ENCODE data around the gene P2RX2.
"Not testable (repeated sequence)": the region's sequence is repeated elsewhere in the genome, so short reads cannot be mapped to it uniquely, and the experiment has no call there.

P2RX2 gene

DNA sequence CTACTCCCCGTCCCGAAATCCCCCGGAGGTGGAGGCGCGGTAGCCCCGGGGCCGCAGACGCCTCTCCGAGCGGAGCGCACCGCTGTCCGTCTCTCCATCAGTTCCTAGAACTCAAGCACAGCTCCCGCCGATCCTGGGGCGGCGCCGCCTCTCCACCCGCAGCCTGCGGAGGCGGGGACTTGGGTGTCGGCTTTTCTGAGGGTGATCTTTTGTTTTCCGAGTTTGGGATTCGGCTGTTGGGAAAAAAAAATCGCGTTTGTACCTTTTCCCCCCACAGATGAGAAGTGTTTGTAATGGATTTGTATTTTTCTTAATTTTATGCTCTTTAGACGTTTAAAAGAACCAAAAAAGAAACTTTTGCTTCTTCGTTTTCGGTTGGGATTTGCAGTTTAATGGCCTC is 34.8 kb upstream of the P2RX2 start:
- DNase-seq (ENCODE audit: low spot score): no peak

DNA sequence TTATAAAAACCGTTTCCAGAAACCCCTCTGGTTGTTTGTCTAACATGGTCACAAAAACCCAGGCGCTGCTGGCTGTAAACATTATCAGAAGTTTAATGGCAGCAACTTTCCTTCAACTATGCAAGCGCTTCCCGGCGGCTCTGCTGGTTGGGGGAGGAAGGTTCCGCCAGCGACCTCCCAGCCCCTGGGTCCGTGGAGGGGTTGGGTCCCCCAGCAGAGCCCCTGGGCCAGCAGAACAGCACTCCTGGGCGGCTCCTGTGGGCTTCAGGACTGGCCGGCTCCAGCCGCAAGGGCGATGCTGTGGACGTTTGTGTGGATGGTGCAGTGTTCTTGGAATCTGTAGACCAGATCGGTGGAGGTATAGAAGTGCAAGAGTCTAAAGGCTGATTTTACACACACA is 34.1 kb upstream of the P2RX2 start:
- no peak for DNase-seq (ENCODE audit: low spot score)

DNA sequence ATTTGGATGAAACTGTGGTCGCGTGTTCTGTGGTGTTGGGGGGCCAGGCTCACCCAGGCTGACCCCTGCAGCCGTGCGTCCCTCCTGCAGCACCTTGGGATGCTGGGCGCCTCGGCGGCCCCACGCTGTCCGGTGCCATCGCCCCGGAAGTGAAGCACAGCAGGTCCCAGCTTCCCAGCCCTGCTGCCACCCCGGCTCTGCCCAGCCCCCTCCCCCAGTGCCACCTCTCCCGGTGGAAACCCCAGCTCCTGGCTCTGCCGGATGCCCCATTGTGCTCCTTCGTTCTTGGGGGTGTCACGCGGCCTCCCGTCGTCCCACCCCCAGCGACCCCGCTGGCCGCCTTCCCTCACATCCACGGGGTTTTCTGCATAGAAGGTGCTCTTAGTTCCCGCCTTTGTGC is 33.4 kb upstream of the P2RX2 start:
- DNase-seq (ENCODE audit: low spot score): no peak

DNA sequence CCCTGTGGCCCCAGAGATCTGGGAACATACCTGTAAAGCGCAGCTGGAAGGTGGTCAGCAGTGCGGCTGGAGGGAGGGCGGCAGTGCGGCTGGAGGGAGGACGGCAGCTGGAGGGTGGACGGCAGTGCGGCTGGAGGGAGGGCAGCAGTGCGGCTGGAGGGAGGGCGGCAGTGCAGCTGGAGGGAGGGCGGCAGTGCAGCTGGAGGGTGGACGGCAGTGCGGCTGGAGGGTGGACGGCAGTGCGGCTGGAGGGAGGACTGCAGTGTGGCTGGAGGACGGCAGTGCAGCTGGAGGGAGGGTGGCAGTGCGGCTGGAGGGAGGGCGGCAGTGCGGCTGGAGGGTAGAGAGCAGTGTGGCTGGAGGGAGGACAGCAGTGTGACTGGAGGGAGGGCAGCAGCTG is 31.6 kb upstream of the P2RX2 start:
- no peak for DNase-seq (ENCODE audit: low spot score)

DNA sequence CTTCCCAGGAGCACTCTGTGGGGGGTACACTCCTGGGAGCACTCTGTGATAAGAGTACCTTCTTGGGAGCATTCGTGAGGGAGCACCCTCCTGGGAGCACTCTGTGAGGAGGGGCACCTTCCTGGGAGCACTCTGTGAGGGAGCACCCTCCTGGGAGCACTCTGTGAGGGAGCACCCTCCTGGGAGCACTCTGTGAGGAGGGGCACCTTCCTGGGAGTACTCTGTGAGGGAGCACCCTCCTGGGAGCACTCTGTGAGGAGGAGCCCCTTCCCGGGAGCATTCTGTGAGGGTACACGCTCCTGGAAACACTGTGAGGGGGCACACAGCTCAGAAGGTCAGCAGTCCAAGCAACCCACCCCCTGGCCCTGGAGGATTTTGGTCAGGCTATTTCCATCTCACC is 30.8 kb upstream of the P2RX2 start:
- no peak for DNase-seq (ENCODE audit: low spot score)

DNA sequence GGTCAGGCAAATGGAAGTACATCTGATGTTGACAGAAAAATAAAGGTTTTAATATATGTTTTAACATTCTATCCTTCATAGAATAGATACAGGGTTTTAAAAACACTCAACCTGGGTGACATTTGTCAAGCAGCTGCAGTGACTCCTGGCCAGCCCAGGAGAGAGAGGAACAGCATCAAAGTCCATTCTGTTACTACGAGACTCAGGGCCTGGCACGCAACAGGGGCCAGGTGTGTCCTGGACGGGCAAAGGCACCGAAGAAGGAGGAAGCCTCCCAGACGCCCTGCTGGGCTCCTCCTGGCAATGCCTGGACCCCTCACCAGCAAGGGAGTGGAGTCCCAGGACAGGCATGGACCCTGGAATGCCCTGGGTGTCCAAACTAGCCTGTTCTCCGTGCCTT is 30.3 kb upstream of the P2RX2 start:
- DNase-seq (ENCODE audit: low spot score): no peak

DNA sequence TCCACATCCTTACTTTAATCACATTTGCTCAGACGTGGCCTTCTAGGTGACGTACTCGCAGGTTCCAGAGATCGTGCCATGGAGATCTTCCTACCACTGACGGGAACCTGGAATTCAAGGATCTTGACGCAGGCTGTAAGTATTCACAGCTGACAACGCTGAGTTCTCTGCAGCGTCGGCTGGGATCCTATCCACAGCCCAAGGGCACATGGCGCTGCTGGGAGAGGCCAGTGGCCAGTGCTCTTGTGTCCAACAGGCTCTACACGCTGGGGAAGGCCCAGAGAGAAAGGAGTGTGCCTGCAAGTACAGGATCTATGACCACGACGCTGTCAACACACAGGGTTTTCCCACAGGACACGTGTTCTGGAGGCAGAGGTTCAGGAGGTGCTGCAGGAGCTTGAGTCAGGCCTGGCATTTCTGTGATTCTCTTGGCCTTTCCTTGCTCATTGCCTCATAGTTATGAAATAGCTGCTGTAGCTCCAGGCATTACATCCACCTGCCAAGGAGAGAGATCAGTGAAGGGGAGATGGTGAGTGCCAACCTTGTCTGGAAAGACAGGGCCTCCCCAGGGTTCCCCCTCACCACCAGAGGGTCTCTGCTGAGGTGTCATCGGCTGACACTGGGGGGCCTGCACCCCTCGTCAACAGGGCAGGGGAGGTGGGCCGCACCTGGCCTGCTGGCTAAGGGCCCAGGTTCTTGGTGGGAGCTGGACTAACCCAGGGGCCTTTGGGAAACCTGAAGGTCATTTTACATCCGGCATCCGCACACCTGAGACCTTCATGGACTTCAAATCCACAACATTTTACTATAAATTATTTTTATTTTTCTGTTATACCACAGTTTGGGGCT is 29.5 kb upstream of the P2RX2 start:
- DNase-seq (ENCODE audit: low spot score): no peak

DNA sequence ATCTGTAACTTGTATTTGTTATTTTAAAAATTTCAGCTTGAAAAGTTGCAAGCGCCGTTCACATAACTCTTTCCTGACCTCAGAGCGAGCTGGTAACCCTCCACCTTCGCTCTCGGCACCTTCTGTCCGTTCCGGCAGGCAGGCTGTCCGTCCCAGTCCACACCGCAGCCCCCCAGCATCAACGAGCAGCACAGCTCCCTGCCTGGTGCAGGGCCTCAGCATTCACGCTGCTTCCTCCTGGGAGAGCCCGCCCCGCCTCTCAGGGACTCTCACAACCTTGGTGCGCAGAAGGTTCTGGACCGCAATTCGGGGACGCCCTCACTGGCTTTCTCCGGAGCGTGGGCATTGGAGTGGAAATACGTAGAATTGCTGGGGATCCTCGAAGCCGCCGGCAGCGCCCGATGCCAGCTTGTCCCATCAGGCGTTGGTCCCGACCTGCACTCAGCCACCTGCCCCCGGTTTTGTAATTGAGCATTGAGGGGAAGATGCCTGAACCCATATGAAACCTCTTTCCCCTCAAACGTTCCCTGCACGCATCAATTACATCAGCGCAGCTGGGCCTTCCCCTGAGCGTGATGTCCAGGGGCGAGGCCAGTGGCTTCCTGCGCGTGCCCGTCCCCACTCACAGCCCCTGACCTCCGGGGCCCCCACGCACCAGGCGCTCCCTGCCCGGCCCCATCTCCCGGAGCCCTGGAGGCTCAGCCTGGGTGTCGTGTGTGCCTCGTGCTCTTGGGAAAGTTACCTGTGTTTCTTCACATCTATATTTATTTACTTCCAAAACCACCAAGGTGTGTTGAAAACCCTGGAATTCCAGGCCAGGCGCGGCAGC is 27.3 kb upstream of the P2RX2 start:
- no peak for DNase-seq (ENCODE audit: low spot score)

DNA sequence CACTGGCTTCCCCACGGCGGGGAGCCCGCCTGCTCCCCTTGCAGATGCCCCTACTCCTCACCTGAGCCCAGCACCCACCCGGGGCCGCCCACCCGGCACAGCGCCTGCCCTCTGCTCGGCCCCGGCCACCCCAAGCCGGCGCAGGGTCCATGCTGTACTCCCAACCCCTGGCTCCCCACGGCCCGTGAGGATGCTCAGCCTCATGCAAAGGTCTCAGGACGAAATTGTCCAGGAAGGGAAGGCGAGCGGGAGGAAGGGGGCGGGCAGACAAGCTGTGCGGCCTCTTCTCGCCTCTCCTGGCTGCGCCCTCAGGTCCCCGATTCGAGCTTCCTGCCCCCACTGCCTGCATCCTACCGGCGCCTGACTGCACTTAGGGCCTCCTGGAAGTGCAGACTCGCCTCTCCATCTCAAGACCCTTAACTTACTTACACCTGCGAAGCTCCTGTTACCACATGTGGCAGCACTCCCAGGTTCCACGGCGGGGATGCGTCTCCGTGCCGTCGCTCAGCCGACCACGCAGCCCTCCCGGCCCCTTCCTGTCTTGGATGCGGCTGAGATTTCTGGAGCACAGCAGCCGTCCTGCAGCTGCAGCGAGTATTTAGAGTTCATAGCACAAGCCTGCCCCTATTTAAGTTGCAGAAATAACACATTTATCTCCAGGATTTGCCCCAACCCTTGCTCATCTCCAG is 26.1 kb upstream of the P2RX2 start:
- DNase-seq (ENCODE audit: low spot score): no peak

DNA sequence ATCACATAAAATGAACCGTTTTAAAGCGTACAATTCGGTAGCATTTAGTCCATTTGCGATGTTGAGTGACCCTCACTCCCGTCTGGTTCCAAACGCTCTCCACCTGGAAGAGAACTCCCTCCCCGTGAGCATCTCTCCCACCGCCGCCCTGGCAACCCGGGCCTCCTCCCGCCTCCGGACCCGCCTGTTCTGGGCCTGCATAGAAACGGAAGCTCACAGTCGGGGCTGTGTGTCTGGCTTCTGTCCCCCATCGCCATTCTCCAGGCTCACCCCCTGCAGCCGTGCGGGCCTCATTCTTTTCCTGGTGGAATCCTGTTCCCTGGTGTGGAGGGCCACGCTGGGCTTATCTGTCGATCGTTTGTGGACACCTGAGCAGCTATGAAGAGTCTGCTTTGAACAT is 25.5 kb upstream of the P2RX2 start:
- no peak for DNase-seq (ENCODE audit: low spot score)

DNA sequence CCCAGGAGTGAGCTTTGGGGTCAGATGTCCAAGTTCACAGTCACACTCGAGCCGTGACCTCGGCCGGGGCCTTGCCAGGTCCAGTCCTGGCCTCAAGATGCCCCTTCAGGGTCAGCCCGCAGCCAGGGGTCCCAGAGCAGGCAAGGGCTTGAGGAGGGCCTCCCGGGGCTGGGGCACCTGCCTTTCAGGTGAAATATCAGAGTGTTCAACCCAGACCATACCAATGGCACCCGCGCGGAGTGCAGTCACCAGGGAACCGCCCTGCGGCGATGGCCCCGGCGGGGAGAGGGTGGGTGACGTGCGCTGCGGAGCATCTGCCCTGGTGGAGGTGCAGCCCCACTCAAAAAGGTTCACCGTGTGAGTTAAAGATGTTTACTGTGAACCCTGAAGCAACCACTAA is 25.1 kb upstream of the P2RX2 start:
- no peak for DNase-seq (ENCODE audit: low spot score)

DNA sequence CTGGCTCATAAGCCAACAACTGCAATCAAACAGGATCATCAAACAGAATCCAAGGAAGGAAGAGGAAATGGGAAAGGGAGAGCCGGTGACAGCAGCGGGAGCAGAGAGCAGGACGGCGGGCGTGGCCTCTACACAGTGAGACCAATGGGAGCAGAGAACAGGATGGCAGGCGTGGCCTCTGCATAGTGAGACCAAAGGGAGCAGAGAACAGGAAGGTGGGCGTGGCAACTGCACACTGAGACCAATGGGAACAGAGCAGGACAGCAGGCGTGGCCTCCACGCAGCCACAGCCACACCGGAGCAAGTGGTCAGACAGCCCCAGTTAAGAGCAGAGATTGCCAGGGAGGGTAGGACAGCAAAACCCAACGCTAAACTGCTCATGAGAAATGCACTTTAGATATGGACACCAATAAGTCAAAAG is 24.6 kb upstream of the P2RX2 start:
- no peak for DNase-seq (ENCODE audit: low spot score)

DNA sequence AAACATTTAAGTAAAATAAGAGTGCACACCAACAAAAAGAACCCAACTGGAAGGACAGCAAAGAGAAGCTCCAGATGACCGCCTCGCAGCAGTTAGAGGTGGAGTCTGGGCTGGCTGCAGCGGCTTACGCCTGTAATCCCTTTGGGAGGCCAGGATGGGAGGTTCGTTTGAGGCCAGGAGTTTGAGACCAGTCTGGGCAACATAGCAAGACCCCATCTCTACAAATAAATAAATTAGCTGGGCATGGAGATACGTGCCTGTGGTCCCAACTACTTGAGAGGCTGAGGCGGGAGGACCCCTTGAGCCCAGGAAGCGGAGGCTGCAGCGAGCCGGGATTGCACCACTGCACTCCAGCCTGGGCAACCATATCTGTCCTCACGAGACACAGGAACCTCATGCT is 23.4 kb upstream of the P2RX2 start:
- DNase-seq (ENCODE audit: low spot score): no peak

DNA sequence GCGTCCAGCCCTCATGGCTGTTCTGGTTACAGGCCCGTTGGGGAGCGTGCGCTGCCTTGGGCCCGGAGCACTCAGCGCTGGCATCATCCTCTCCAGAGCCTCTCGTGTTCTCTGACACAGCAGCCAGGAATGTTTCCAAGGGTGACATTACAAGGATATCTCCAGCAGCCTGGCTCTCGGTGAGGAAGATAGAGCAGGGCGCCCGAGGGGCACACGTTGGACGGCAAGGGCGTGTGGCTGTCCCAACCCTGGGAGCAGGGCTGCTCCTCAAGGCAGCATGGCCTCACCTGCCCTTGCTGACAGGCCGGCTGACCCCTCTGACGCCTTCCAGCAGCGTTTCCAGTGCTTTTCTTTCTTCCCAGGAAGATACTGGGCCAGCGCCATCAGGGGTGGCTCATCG is 22.6 kb upstream of the P2RX2 start:
- DNase-seq (ENCODE audit: low spot score): no peak

DNA sequence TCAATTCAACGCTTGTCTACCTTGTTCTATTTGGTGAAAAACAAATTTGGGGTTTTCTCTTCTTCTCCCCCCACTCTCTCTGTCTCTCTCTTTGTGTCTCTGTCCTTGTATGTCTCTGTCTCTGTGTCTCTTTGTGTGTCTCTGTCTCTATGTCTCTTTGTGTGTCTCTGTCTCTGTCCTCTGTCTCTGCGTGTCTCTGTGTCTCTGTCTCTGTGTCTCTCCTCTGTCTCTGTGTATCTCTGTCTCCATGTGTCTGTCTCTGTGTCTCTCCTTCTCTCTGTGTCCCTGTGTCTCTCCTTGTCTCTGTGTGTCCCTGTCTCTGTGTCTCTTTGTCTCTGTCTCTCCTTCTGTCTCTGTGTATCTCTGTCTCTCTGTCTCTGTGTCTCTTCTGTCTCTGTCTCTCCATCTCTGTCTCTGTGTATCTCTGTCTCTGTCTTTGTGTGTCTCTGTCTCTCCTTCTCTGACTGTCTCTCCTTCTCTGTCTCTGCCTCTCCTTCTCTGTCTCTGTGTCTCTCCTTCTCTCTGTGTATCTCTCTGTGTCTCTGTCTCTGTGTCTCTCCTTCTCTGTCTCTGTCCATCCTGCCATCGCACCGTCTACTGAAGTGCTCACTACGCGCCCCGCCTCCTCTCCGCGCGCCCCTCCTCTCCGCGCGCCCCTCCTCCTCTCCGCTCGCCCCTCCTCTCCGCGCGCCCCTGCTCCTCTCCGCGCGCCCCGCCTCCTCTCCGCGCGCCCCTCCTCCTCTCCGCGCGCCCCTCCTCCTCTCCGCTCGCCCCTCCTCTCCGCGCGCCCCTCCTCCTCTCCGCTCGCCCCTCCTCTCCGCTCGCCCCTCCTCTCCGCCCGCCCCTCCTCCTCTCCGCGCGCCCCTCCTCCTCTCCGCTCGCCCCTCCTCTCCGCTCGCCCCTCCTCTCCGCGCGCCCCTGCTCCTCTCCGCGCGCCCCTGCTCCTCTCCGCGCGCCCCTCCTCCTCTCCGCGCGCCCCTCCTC is 21.0 kb upstream of the P2RX2 start:
- peak; percentile 33 for DNase-seq (ENCODE audit: low spot score)

DNA sequence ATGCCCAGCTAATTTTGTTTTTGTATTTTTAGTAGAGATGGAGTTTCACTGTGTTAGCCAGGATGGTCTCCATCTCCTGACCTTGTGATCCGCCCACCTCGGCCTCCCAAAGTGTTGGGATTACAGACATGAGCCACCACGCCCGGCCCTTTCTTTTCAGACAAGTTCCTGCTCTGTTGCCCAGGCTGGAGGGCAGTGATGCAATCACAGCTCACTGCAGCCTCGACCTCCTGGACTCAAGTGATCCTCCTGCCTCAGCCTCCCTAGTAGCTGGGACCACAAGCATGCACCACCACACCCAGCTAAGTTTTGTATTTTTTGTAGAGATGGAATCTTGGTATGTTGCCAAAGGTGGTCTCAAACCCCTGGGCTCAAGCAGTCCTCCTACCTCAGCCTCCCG is 19.1 kb upstream of the P2RX2 start:
- not testable (repeated sequence) for DNase-seq (ENCODE audit: low spot score)

DNA sequence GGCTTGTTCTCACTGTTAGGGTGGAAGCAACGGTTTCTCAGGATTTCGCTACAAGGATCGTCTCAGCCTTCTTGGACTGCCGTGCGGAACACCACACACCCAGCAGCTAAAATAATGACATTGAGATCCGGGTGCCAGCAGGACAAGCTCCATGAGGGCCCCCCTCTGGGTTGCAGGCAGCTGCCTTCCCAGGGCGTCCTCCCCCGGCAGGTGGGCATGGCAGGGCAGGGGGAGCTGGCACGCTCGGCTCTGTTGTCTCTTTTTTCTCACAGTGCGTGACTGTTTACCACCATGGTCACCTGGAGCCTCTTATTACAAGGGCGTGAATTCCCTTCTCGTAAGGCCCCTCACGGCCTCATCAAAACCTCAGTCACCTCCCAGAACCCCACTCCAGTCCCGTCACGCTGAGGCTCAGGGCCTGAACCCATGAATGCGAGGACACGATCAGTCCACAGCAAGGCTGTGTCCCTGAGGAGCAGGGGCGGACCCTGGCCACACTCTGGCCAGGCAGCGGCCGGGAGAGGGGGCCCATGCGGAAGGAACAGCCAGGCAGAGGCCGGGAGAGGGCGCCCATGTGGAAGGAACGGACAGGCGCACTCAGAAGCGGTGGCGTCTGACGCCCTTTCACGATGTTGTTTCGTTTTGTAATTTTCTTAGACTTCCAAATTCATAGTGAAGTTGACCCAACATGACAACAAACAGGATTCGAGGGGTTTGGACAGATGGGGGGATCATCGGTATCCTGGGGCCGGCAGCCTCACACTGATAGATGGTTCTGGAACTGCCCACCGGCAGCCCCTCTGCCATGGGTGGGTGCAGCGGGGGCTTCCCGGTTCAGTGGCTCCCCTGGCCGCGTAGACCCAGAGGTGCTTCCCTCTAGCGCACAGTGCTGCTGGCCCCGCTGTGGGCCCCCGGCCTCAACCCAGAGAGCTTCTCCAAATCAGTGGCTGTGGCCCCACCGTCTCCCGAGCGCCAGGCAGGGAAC is 18.2 kb upstream of the P2RX2 start:
- DNase-seq (ENCODE audit: low spot score): peak; percentile 22

DNA sequence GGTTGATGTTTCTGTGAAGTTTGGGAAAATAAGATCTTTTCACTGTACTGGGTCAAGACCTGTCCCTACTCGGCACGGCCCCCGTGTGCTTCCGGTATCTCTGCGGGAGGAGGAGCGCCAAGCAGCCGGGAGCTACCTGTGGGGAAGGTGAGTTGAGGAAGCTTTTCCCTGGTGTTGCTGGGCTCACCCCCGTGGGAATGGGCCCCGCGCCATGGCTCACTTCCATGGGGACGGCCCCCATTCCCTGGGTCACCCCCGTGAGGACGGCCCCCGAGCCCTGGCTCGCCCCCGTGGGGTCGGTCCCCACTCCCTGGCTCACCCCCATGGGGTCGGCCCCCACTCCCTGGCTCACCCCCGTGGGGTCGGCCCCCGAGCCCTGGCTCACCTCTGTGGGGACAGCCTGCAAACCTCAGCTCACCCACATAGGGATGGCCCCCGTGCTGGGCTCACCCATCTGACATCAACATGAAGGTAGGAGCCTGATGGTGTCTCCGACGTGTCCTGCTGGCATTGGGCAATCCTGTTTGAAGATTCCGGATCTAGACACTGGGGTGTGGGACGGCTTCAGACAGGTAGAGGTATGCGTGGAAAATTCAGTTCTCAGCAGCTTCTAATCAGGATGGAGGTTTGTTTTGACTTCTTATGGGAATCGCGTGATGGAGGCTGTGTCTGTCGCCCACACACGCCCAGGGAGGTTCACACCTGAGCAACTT is 17.2 kb upstream of the P2RX2 start:
- DNase-seq (ENCODE audit: low spot score): no peak

DNA sequence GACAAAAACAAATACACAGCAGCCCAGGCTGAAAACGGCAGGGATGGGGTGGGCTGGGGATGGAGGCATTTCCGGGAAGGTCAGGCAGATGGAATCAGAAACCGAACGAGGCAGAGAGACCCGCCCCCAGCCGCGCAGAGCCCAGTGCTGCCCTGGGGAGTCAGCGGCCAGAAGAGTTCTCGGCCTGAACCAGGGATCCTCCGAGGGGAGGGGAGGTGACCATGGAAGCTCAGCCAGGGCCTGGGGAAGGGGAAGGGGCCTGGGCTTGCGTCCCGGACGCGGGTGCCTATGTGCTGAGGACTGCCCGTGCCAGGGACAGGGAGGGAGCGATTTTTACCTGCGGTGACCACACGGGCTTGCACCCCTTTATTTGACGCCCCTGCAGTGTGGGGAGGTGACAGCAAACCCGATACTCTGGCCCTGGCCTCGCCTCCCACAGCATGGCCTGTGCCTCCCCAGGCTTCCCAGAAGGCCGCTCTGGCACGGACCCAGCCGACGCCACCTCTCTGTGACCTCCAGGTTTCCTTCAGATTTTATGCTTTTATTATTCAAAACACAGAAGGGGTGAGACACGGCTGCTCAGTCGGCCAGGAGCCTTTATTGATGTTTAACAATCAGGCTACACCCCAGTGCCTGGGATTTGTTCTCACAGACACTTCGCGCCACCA is 15.9 kb upstream of the P2RX2 start:
- DNase-seq (ENCODE audit: low spot score): no peak
